GM13976 (cell line): ENCODE results near the gene TENT5C.

Experiments
- DNase-seq: peaks from one replicate; pipeline ENCODE4 v3.0.0; 2012; ENCODE audit warnings: low spot score
- in situ Hi-C: fragments of 300-500 bp; cut with MboI; formaldehyde crosslinking; loops from one replicate; pipeline ENCODE4 v1.12.0; 2022; ENCODE audit warnings: low sequenced_read_pairs, mixed read lengths, inconsistent platforms; ENCODE audit not compliant: unreplicated experiment
- TF ChIP-seq, protein P1 (sequence below): IDR thresholded peaks from 2 replicates; pipeline ENCODE4 v1.5.1; 2012; ENCODE audit warnings: borderline replicate concordance, mild to moderate bottlenecking; ENCODE audit not compliant: insufficient read depth; ENCODE audit errors: extremely low read depth, missing control alignments, control extremely low read depth

TENT5C gene

GRCh38 chr1:117641536-117641935 lies 35.7 kb downstream of the TENT5C start:
- DNase-seq = no peak
- TF ChIP-seq, protein P1, sequence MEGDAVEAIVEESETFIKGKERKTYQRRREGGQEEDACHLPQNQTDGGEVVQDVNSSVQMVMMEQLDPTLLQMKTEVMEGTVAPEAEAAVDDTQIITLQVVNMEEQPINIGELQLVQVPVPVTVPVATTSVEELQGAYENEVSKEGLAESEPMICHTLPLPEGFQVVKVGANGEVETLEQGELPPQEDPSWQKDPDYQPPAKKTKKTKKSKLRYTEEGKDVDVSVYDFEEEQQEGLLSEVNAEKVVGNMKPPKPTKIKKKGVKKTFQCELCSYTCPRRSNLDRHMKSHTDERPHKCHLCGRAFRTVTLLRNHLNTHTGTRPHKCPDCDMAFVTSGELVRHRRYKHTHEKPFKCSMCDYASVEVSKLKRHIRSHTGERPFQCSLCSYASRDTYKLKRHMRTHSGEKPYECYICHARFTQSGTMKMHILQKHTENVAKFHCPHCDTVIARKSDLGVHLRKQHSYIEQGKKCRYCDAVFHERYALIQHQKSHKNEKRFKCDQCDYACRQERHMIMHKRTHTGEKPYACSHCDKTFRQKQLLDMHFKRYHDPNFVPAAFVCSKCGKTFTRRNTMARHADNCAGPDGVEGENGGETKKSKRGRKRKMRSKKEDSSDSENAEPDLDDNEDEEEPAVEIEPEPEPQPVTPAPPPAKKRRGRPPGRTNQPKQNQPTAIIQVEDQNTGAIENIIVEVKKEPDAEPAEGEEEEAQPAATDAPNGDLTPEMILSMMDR = no peak
- in situ Hi-C loops = no loop called here

- DNase-seq = no peak
- in situ Hi-C loops = no loop called here
- TF ChIP-seq, protein P1 = no peak
Measured at GRCh38 chr1:117642963-117643362, 37.1 kb downstream of the TENT5C start.

GRCh38 chr1:117643601-117644000 lies 37.8 kb downstream of the TENT5C start:
- DNase-seq = no peak
- TF ChIP-seq, protein P1 = no peak
- in situ Hi-C loops = no loop called here

DNA sequence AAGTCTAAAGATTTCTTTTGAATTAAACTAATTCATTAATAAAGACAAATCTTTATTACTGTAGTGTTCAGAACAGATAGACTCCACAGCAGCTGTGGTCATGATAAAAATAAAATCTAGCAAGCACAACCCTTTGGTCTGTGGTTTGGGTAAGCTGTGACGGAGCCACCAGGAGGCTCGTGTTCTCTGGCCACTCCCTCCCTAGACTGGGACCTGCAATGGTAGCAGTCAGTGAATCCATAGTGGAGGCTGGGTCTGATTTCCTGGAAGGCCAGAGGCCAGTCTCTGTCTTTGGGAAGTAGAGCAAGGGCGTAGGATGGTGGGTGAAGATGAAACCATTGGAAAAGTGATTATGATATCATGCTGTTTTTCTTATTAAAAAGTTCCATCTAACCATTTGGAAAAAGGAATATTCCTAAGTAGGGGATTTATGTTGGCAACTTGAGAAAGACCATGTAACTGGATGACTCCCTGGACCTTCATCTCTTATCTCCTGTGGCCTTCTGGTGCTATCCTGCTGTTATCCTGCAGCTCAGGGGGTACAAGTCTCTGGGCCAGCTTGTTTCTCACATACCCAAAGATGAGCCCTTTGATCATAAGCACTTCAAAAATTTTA lies 39.0 kb downstream of the TENT5C start:
- in situ Hi-C loops = no loop called here
- DNase-seq = no peak
- TF ChIP-seq, protein P1 = no peak

- in situ Hi-C loops = no loop called here
- TF ChIP-seq, protein P1 = no peak
- DNase-seq = no peak
Measured at GRCh38 chr1:117645343-117645742, 39.5 kb downstream of the TENT5C start.

DNA sequence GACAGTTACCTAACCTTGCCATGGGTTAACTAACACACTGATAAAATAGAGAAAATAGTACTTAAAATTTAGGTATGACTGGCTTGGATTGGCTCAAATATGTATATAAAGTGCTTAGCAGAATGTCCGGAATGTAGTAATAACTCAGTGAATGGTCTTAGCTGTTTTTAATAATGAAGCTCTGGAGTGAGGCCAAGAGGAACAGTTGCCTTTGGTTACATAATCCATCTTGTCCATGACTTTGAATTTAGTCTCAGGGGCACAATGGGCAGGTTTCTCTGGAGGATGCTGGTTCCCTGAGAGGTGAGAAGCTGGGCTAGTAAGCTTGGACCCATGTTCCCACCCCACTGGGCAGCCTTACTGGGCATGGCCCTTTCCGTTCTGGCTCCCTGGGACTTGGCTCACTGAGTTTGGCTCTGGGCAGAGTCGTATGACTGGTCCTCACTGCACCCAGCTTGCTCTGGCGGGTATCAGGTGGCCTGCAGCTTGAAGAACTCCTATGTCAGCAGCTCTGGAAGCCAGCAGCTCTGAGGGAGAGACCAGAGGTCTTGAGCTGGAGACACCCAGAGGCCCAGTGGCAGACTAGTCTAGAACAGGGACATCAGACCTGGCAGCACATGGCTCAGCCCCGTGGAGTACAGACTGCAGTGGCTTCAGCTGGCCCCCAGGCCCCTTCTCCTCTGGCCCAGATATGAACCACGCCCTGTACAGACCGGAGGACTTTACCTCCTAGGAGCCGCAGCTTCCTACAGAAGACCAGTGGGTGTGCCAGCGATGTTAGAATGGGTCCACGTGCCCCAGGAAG lies 40.4 kb downstream of the TENT5C start:
- no peak for DNase-seq
- in situ Hi-C loops = no loop called here
- TF ChIP-seq, protein P1 = no peak
